DOHH2 (cell line): ENCODE data around the gene APOL3.

Experiments used
- H3F3A ChIP-seq: fragments of 200-600 bp; sonication (generic), shearing (Covaris generic); 2 replicates; pipeline ENCODE4 v1.6.0; 2016; ENCODE audit warnings: antibody characterized with exemption, mild to moderate bottlenecking; ENCODE audit not compliant: control insufficient read depth, insufficient read depth
- H3K27ac ChIP-seq: fragments of 200-600 bp; sonication (generic); 2 replicates; pipeline ENCODE4 v1.5.1; 2014; ENCODE audit warnings: low read depth, mild to moderate bottlenecking, low read length, moderate library complexity
- H3K27me3 ChIP-seq: fragments of 200-600 bp; sonication (generic); 2 replicates; pipeline ENCODE4 v1.6.1; 2014; ENCODE audit warnings: mild to moderate bottlenecking, low read length, mixed read lengths; ENCODE audit not compliant: control insufficient read depth
- H3K36me3 ChIP-seq: fragments of 200-600 bp; sonication (generic); 2 replicates; pipeline ENCODE4 v1.6.1; 2014; ENCODE audit warnings: mild to moderate bottlenecking, low read length, moderate library complexity, mixed read lengths; ENCODE audit not compliant: control insufficient read depth
- H3K4me1 ChIP-seq: fragments of 200-600 bp; sonication (generic); 2 replicates; pipeline ENCODE4 v1.6.1; 2014; ENCODE audit warnings: mild to moderate bottlenecking, low read length, mixed read lengths; ENCODE audit not compliant: control insufficient read depth
- H3K4me2 ChIP-seq: fragments of 200-600 bp; sonication (generic); 2 replicates; pipeline ENCODE4 v1.6.0; 2014; ENCODE audit warnings: mild to moderate bottlenecking, low read length, moderate library complexity
- H3K4me3 ChIP-seq: fragments of 200-600 bp; sonication (generic); 2 replicates; pipeline ENCODE4 v1.5.1; 2014; ENCODE audit warnings: mild to moderate bottlenecking, low read length, mixed read lengths
- H3K79me2 ChIP-seq: fragments of 200-600 bp; sonication (generic); 2 replicates; pipeline ENCODE4 v1.6.1; 2014; ENCODE audit warnings: mild to moderate bottlenecking, low read length, mixed read lengths; ENCODE audit not compliant: control insufficient read depth
- H3K9me2 ChIP-seq: fragments of 200-600 bp; sonication (generic); replicated peaks from 2 replicates; pipeline ENCODE4 v1.6.1; 2014; ENCODE audit warnings: mild to moderate bottlenecking, low read length, mixed read lengths; ENCODE audit not compliant: control insufficient read depth
- H3K9me3 ChIP-seq: fragments of 200-600 bp; sonication (generic); 2 replicates; pipeline ENCODE4 v1.6.1; 2014; ENCODE audit warnings: antibody characterized with exemption, low read length, mixed read lengths; ENCODE audit not compliant: control insufficient read depth, insufficient read depth
- H4K20me1 ChIP-seq: fragments of 200-600 bp; sonication (generic); 2 replicates; pipeline ENCODE4 v1.6.0; 2014; ENCODE audit warnings: low read depth, mild to moderate bottlenecking, antibody characterized with exemption, low read length, moderate library complexity; ENCODE audit not compliant: control insufficient read depth, insufficient read depth
- EZH2phosphoT487 ChIP-seq: fragments of 200-600 bp; sonication (generic); IDR thresholded peaks from 2 replicates; pipeline ENCODE4 v1.6.1; 2017; ENCODE audit warnings: borderline replicate concordance, mild to moderate bottlenecking, antibody characterized with exemption, low read length, moderate library complexity, mixed read lengths
- TF ChIP-seq, protein P1 (sequence below): fragments of 200-600 bp; sonication (generic); IDR thresholded peaks from one replicate; pipeline ENCODE4 v1.5.1; 2014; ENCODE audit warnings: antibody characterized with exemption, mild to moderate bottlenecking, low read depth, low read length; ENCODE audit not compliant: poor library complexity, severe bottlenecking

APOL3 gene

DNA sequence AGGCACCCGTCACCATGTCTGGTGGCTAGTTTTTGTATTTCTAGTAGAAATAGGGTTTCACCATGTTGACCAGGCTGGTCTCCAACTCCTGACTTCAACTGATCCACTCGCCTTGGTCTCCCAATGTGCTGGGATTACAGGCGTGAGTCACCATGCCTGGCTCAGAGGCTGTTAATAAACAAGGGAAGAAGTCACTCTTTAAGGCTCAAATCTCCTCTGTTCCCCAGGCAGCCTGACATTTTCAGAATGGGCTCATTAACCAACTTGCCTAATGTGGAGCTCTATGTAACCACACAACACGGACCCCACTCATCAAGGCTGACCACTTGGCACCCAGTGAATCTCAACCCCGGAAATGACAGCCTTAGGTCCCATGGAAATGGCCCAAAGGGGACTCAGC lies 24.1 kb downstream of the APOL3 start:
- no peaks in the 10 kb centered on the region for H3K4me1 ChIP-seq
- H3K79me2 ChIP-seq, result no peaks in the 10 kb centered on the region
- no peaks in the 10 kb centered on the region for H3K36me3 ChIP-seq
- H3K27ac ChIP-seq, result no peak overlapping the region
- H3K4me3 ChIP-seq, result no peak overlapping the region
- no peak overlapping the region for H3K4me2 ChIP-seq
- H4K20me1 ChIP-seq, result no peaks in the 10 kb centered on the region
- H3K27me3 ChIP-seq, result peaks cover 11% of the 10 kb centered on the region
- TF ChIP-seq, protein P1, sequence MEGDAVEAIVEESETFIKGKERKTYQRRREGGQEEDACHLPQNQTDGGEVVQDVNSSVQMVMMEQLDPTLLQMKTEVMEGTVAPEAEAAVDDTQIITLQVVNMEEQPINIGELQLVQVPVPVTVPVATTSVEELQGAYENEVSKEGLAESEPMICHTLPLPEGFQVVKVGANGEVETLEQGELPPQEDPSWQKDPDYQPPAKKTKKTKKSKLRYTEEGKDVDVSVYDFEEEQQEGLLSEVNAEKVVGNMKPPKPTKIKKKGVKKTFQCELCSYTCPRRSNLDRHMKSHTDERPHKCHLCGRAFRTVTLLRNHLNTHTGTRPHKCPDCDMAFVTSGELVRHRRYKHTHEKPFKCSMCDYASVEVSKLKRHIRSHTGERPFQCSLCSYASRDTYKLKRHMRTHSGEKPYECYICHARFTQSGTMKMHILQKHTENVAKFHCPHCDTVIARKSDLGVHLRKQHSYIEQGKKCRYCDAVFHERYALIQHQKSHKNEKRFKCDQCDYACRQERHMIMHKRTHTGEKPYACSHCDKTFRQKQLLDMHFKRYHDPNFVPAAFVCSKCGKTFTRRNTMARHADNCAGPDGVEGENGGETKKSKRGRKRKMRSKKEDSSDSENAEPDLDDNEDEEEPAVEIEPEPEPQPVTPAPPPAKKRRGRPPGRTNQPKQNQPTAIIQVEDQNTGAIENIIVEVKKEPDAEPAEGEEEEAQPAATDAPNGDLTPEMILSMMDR, result no peak
- TF ChIP-seq EZH2phosphoT487, result no peak
- no peaks in the 10 kb centered on the region for H3K9me3 ChIP-seq
- H3K9me2 ChIP-seq, result no peaks in the 10 kb centered on the region
- no peaks in the 10 kb centered on the region for H3F3A ChIP-seq

DNA sequence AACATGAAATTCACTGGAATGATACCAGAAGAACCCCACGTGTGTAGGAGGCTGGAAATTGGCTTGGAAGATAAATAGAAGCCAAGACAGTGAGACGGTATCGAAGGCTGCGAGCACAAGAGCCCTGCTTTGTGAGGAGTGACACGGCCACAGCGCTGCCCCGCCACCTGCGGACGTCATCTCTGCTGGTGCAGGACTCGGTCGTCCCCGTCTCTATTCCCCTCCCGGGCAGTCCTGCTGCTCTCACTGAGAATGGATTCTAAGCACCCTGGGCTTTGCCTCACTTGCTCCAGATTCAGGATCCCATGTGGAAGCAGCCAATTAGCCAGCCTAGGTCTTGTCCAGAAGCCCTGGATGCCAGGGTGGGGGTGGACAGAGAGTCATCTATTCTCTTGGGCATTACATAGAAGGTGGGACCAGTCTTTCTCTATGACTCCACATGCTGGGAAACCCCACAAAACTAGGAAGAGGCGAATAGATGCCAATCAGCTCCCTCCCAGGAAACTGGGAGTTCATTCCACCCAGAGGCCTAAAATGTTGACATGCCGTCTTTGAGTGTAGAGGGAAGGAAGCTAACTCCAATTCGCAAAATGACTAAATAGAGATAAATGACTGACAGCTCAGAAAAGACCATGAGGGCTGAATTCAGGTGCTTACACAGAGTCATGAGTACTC lies 25.1 kb downstream of the APOL3 start:
- TF ChIP-seq EZH2phosphoT487, result no peak
- TF ChIP-seq, protein P1, result no peak
- Histone ChIP-seq H3K4me2 (no peak overlapping the region), H3K79me2 (no peaks in the 10 kb centered on the region), H3K9me3 (no peaks in the 10 kb centered on the region), H3K4me3 (no peak overlapping the region), H3F3A (no peaks in the 10 kb centered on the region), H3K27ac (no peak overlapping the region), H3K4me1 (no peaks in the 10 kb centered on the region), H4K20me1 (no peaks in the 10 kb centered on the region), H3K36me3 (no peaks in the 10 kb centered on the region), H3K9me2 (no peaks in the 10 kb centered on the region), H3K27me3 (peaks cover 11% of the 10 kb centered on the region)

DNA sequence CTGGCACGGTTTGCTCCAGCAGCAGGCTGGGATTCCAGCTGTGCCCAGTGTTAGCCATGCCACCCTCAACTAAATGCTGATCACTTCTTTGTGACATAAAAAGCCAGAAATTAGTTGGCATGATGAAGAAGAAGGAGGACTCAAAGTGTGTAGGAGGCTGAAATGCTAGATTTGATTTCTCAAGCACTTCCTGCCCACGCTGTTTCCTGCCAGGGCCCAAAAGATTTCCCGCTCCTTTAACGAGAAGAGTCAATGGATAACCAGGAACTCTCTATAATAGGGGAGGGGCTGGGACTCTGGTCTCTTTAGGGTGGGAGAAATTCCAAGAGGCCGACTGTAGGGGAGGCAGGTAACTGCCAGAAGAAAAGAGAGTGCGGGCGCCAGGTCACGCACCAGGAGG lies 26.4 kb downstream of the APOL3 start:
- H4K20me1 ChIP-seq, result no peaks in the 10 kb centered on the region
- H3K79me2 ChIP-seq, result no peaks in the 10 kb centered on the region
- no peak for TF ChIP-seq EZH2phosphoT487
- TF ChIP-seq, protein P1, result no peak
- H3K4me3 ChIP-seq, result no peak overlapping the region
- no peaks in the 10 kb centered on the region for H3K4me1 ChIP-seq
- no peaks in the 10 kb centered on the region for H3K36me3 ChIP-seq
- H3F3A ChIP-seq, result no peaks in the 10 kb centered on the region
- no peaks in the 10 kb centered on the region for H3K9me2 ChIP-seq
- H3K27me3 ChIP-seq, result peaks cover 11% of the 10 kb centered on the region
- no peaks in the 10 kb centered on the region for H3K9me3 ChIP-seq
- H3K4me2 ChIP-seq, result no peak overlapping the region
- no peak overlapping the region for H3K27ac ChIP-seq
